Vagina (tissue), 2 donors: Measurements from ENCODE around the gene PCYT1B. TPM values are rescaled to one million over a fixed set of nuclear protein-coding genes. Genes with fewer than 3 reads are reported as not detected.

Experiments
- DNase-seq, 2 donors: peaks; one replicate each; pipeline ENCODE4 v3.0.0-alpha.2; 2017; ENCODE audit errors: extremely low spot score in 2 of 2
- H3K27ac ChIP-seq: fragments of 200-600 bp; sonication (generic); one replicate; pipeline ENCODE4 v1.5.1; 2019
- H3K27me3 ChIP-seq: fragments of 200-600 bp; sonication (generic); one replicate; pipeline ENCODE4 v1.5.1; 2019
- H3K36me3 ChIP-seq, 2 donors: fragments of 200-600 bp; sonication (generic); one replicate each; pipeline ENCODE4 v1.5.1; 2017 to 2019
- H3K4me1 ChIP-seq: fragments of 200-600 bp; sonication (generic); one replicate; pipeline ENCODE4 v1.5.1; 2019
- H3K4me3 ChIP-seq, 2 donors: fragments of 200-600 bp; sonication (generic); 1 replicate in 1 of 2; 2 replicates in 1 of 2; pipeline ENCODE4 v1.5.1; 2016 to 2019
- H3K9me3 ChIP-seq: fragments of 200-600 bp; sonication (generic); one replicate; pipeline ENCODE4 v1.5.1; 2019
- CTCF ChIP-seq, 3 experiments: fragments of 450-650 bp in 2 of 3; fragments of 200-600 bp in 1 of 3; sonication (generic) in 1 of 3; IDR thresholded peaks; one replicate each; pipeline ENCODE4 v1.5.1; 2017 to 2019; ENCODE audit warnings: antibody characterized with exemption in 3 of 3, mild to moderate bottlenecking in 2 of 3, moderate library complexity in 2 of 3
- POLR2A ChIP-seq, 2 donors: fragments of 450-650 bp; IDR thresholded peaks; one replicate each; pipeline ENCODE4 v1.6.1; 2017; ENCODE audit warnings: antibody characterized with exemption in 2 of 2, mild to moderate bottlenecking in 2 of 2, moderate library complexity in 2 of 2
- POLR2AphosphoS5 ChIP-seq, 2 donors: sonication (generic); formaldehyde crosslinking; IDR thresholded peaks; one replicate each; pipeline ENCODE4 v1.9.0; 2017; ENCODE audit warnings: antibody characterized with exemption in 2 of 2, mild to moderate bottlenecking in 2 of 2, low read depth in 1 of 2; ENCODE audit not compliant: insufficient read depth in 1 of 2
- intact Hi-C: fragments of 100-400 bp; cut with DNase I; formaldehyde crosslinking; loops from one replicate; pipeline ENCODE4 v1.15.1; 2023
- total RNA-seq: library from RNA; depleted of rRNA; stranded (reverse); fragments of >200 nt; gene quantifications from one replicate; pipeline ENCODE4 v1.2.3, GENCODE V29; 2016

The PCYT1B gene
- total RNA-seq, 1 donor from 2014 or later: not detected

DNA sequence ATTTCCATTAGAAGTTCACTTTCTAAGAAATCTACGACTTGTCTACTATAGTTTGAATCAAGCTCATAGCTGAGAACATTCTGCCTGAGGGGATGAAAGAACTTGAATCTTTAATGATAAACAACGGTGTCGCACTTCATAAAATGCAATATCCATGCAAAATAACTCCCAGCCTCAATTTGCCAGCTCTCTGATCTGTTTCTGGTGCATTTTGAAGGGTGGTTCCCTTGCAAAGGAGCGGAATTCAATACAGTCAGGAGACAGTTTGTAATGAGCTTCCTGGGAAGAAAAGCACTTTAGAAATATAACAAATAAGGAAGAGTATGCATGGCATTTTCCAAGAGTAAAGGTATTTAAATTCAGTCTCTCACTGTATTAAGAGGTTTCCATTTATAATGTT, 80.0 kb downstream of the PCYT1B start:
- Histone ChIP-seq H3K27ac (no peak overlapping the region), H3K4me1 (no peaks in the 10 kb centered on the region), H3K36me3 (no peaks in the 10 kb centered on the region), H3K4me3 (no peak overlapping the region), H3K27me3 (no peaks in the 10 kb centered on the region), H3K9me3 (no peaks in the 10 kb centered on the region)
- TF ChIP-seq POLR2AphosphoS5 (IDR thresholded peaks at IDR 0.05; ENCODE audit: insufficient read depth in 1 of 2, low read depth in 1 of 2) (no peak), CTCF (IDR thresholded peaks at IDR 0.05) (no peak)
- no peak for DNase-seq
- intact Hi-C loops: no loop called here

- TF ChIP-seq POLR2A (IDR thresholded peaks at IDR 0.05) (no peak), POLR2AphosphoS5 (IDR thresholded peaks at IDR 0.05; ENCODE audit: insufficient read depth in 1 of 2, low read depth in 1 of 2) (no peak), CTCF (IDR thresholded peaks at IDR 0.05) (no peak)
- Histone ChIP-seq H3K4me3 (no peak overlapping the region), H3K27me3 (no peaks in the 10 kb centered on the region), H3K27ac (no peak overlapping the region), H3K4me1 (no peaks in the 10 kb centered on the region), H3K36me3 (no peaks in the 10 kb centered on the region), H3K9me3 (no peaks in the 10 kb centered on the region)
- intact Hi-C loops: no loop called here
- no peak for DNase-seq
Observed at GRCh38 chrX:24566240-24566639, 80.9 kb downstream of the PCYT1B start.

DNA sequence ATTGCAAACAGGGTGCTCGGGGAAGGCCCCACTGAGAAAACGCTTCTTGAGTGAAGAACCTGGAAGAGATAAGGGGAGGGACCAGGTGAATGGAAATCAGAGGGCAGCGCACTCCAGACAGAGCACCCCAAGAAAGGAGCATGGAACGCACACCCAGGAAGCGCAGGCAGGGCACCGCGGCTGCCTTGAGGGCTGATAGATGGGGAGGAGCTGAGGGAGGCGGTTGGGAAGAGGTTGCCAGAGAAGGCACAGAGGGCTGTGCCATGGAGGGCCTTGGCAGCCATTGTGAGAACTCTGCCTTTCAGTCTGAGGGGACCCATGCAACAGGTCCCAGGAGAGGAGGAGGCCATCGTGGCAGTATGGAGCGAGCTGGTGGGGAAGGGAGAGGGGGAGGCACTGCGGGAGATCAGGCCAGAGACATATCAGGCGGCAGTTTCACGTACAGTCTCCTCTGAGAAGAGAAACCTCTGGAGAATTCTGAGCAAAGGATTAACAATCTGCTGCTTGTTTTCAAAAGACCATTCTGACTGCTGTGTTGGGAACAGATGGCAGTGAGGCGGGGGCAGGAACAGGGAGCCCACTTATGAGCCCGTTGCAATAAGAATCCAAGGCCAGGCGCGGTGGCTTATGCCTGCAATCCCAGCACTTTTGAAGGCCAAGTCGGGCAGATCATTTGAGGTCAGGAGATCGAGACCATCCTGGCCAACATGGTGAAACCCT, 83.7 kb downstream of the PCYT1B start:
- no peaks in the 10 kb centered on the region for H3K4me1 ChIP-seq
- intact Hi-C loops: no loop called here
- no peaks in the 10 kb centered on the region for H3K36me3 ChIP-seq
- no peaks in the 10 kb centered on the region for H3K9me3 ChIP-seq
- no peak overlapping the region for H3K4me3 ChIP-seq
- no peak overlapping the region for H3K27ac ChIP-seq
- no peaks in the 10 kb centered on the region for H3K27me3 ChIP-seq
- DNase-seq: no peak
- TF ChIP-seq POLR2AphosphoS5 (IDR thresholded peaks at IDR 0.05; ENCODE audit: insufficient read depth in 1 of 2, low read depth in 1 of 2) (no peak), POLR2A (IDR thresholded peaks at IDR 0.05) (no peak), CTCF (IDR thresholded peaks at IDR 0.05) (no peak)

DNA sequence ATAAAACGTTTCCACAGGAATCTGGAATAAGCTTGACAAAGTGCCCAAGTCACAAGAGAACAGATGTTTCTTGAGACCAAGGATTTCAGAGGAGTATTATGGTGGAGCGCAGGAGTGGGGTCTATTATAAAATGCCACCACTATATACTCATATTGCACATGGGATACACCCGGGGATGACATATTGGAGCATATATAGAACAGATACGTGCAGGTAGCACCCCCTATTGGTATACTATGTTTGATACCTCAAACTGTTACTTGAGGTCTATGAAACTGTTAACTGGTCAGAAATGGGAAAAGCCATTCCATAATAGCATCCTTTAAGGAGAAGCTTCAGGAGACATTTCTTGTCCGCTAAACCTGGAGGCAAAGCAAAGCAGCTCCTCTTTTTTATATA, 86.0 kb downstream of the PCYT1B start:
- H3K36me3 ChIP-seq: no peaks in the 10 kb centered on the region
- no peak overlapping the region for H3K27ac ChIP-seq
- DNase-seq: no peak
- intact Hi-C loops: no loop called here
- TF ChIP-seq POLR2AphosphoS5 (IDR thresholded peaks at IDR 0.05; ENCODE audit: insufficient read depth in 1 of 2, low read depth in 1 of 2) (no peak), CTCF (IDR thresholded peaks at IDR 0.05) (no peak), POLR2A (IDR thresholded peaks at IDR 0.05) (no peak)
- no peaks in the 10 kb centered on the region for H3K4me1 ChIP-seq
- H3K9me3 ChIP-seq: no peaks in the 10 kb centered on the region
- no peak overlapping the region for H3K4me3 ChIP-seq
- no peaks in the 10 kb centered on the region for H3K27me3 ChIP-seq

GRCh38 chrX:24553011-24553410, 94.1 kb downstream of the PCYT1B start:
- H3K27ac ChIP-seq: no peak overlapping the region

More at GRCh38 chrX:24553011-24553410, 94.1 kb downstream of the PCYT1B start:
- H3K4me1 ChIP-seq: no peaks in the 10 kb centered on the region
- H3K4me3 ChIP-seq: no peak overlapping the region
- H3K9me3 ChIP-seq: no peaks in the 10 kb centered on the region
- no peaks in the 10 kb centered on the region for H3K36me3 ChIP-seq
- no peaks in the 10 kb centered on the region for H3K27me3 ChIP-seq
- intact Hi-C loops: no loop called here
- TF ChIP-seq POLR2AphosphoS5 (IDR thresholded peaks at IDR 0.05; ENCODE audit: insufficient read depth in 1 of 2, low read depth in 1 of 2) (no peak), CTCF (IDR thresholded peaks at IDR 0.05) (no peak), POLR2A (IDR thresholded peaks at IDR 0.05) (no peak)
- DNase-seq: no peak
